Mucosa of rectum (tissue), 2 donors: Measurements from ENCODE around the gene BACE2.

Source experiments
- H3K27ac ChIP-seq, 2 donors: one replicate each; pipeline ENCODE4 v1.7.0; 2013; ENCODE audit warnings: inconsistent platforms in 2 of 2, low read depth in 2 of 2, low read length in 2 of 2
- H3K27me3 ChIP-seq, 2 donors: one replicate each; pipeline ENCODE4 v1.7.0; 2013; ENCODE audit warnings: low read length in 2 of 2; ENCODE audit not compliant: control insufficient read depth in 2 of 2, insufficient read depth in 2 of 2
- H3K36me3 ChIP-seq, 2 donors: one replicate each; pipeline ENCODE4 v1.7.0; 2013; ENCODE audit warnings: low read length in 2 of 2; ENCODE audit not compliant: control insufficient read depth in 2 of 2, insufficient read depth in 2 of 2
- H3K4me1 ChIP-seq, 2 donors: one replicate each; pipeline ENCODE4 v1.7.0; 2013; ENCODE audit warnings: low read length in 2 of 2, mild to moderate bottlenecking in 1 of 2; ENCODE audit not compliant: control insufficient read depth in 2 of 2, insufficient read depth in 2 of 2
- H3K4me3 ChIP-seq, 2 donors: one replicate each; pipeline ENCODE4 v1.7.0; 2013; ENCODE audit warnings: low read length in 2 of 2
- H3K9ac ChIP-seq, 2 donors: one replicate each; pipeline ENCODE4 v1.7.0; 2013; ENCODE audit warnings: low read length in 2 of 2, low read depth in 1 of 2, mild to moderate bottlenecking in 1 of 2
- H3K9me3 ChIP-seq, 2 donors: one replicate each; pipeline ENCODE4 v1.7.0; 2013; ENCODE audit warnings: low read length in 2 of 2; ENCODE audit not compliant: control insufficient read depth in 2 of 2
- donor health status: healthy.
- donor health status: Normal muscosa, but diverticular disease.

The BACE2 gene

DNA sequence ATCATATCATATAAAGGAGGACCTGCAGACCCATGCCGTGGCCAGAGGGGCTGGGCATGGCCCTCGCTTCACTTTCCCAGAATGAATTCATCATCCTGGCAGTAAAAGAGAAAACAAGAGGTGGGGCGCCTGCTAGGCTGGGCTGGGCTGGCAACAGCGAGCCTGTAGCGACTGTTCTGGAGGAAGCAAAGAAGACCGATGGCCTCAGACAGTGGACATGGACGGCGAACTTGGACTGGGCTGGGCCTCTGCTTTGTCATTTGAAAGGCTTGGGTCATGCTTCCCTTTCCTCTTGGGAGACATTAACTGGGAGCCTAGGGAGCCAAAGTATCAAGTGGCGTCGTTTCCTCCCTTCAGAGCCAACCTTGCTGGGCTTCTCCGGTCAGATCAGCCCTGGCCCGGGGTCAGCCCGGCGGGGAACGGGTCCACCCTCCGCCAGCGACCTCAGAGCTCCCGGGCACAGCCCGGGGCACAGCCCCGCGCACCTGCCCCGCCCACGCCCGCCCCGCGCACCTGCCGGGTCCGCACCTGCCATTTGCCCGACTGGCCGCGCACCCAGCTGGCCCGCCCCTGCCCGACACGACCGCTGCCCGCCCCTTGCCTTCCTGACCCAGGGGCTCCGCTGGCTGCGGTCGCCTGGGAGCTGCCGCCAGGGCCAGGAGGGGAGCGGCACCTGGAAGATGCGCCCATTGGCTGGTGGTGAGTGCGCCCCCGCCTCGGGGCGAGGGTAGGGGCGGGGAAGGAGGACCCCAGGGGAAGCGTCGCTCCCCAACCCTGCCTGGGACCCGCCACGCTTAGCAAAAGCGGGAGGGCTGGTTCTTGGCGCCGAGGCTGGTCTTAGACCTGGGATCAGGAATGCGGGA, 148.5 kb downstream of the BACE2 start, which contains the start of gene FAM3B:
FAM3B (plus strand) TSS at position 602 of the 863 bp plus-strand sequence; CDS start at position 681, 79 bp downstream.
- H3K36me3 ChIP-seq, result no peaks in the 10 kb centered on the region
- H3K9me3 ChIP-seq, result no peaks in the 10 kb centered on the region
- H3K4me3 ChIP-seq, result peak within 1 kb of the TSS in 1 of 2 donors; percentile 50
- H3K27me3 ChIP-seq, result peaks cover 26 to 70% of the 10 kb centered on the region in 2 donors
- no peak within 1 kb of the TSS for H3K27ac ChIP-seq
- H3K4me1 ChIP-seq, result peaks cover 0 to 3% of the 10 kb centered on the region in 2 donors
- no peak within 1 kb of the TSS for H3K9ac ChIP-seq

DNA sequence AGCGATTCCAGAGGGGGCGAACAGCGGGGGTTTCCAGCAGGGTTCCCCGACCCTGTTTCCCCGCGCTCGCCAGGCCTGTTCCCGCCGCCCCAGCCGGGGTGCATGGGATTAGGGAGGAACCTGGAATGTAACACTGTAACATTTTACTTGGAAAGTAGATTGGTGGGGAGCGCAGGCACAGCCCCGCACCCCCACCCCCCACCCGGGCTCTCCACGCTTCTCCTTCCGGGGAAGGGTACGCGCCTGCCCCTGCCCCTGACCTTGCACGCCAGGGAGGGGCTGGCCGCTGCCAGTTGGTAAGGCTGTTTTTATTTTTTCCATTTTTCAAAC, 149.1 kb downstream of the BACE2 start:
- Histone ChIP-seq H3K36me3 (no peaks in the 10 kb centered on the region), H3K9ac (no peak overlapping the region), H3K4me3 (no peak overlapping the region), H3K27ac (no peak overlapping the region), H3K9me3 (no peaks in the 10 kb centered on the region), H3K4me1 (peaks cover 0 to 3% of the 10 kb centered on the region in 2 donors), H3K27me3 (peaks cover 26 to 67% of the 10 kb centered on the region in 2 donors)

DNA sequence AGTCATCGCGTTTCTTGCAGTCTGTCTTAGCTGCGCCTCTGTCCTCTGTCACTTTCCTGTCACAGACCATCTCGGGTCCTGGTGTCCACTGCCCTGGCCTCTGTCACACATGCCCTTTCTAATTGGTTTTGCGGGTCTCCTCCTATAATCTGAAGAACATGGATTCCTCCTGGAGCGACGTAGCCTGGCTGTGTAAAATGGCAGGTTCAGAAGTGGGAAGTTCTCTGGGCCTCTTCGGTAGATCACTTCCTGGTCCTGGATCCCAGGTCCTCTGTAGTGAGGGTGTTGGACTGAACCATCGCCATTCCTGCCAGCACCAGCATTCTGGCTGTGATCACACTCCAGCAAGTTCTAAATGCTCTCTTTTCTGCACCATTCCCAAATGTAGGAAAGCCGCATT, 149.5 kb downstream of the BACE2 start:
- H3K9me3 ChIP-seq, result no peaks in the 10 kb centered on the region
- H3K27me3 ChIP-seq, result peaks cover 26 to 64% of the 10 kb centered on the region in 2 donors
- no peaks in the 10 kb centered on the region for H3K36me3 ChIP-seq
- no peak overlapping the region for H3K4me3 ChIP-seq
- H3K4me1 ChIP-seq, result peaks cover 0 to 3% of the 10 kb centered on the region in 2 donors
- no peak overlapping the region for H3K9ac ChIP-seq
- H3K27ac ChIP-seq, result no peak overlapping the region

DNA sequence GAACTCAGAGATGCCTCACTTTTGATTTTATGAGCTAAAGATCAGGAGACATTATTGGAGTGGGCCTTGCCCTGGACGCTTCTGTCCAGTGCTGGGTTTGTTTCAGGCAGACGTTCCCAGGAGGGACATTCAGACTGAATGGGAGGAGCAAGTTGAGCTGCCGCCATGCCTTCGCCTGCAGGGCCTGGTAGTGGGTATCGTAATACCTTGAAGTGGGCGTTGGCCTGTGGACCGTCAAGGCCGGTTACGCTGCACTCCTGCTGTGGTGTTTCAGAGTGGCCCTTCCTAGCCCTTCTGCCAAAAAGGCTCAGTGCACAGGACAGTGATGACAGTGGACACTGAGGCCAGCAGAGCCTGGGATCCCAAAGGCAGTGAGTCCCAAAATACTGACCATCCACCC, 150.3 kb downstream of the BACE2 start:
- Histone ChIP-seq H3K27ac (no peak overlapping the region), H3K9me3 (no peaks in the 10 kb centered on the region), H3K9ac (no peak overlapping the region), H3K4me3 (no peak overlapping the region), H3K4me1 (peaks cover 0 to 3% of the 10 kb centered on the region in 2 donors), H3K27me3 (peaks cover 22 to 66% of the 10 kb centered on the region in 2 donors), H3K36me3 (no peaks in the 10 kb centered on the region)

DNA sequence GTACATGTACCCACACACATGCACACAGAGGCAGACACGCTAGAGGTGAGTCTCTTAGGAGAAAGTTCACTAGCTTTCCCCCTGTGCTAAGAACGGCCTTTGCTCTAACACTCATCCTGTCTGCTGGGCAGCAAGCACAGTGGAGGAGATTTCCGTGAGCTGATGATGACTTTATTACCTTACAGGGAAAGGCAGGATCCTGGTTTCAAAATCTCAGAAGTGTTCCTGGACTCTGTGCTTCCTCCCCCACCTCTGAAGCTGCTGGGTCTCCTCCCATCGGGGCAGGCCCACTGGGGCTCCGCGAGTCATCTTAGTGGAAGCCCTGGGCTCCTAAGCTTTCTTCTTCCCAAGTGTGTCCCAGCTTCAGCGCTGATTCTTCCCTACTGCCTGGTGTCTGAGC, 151.3 kb downstream of the BACE2 start:
- no peaks in the 10 kb centered on the region for H3K36me3 ChIP-seq
- peaks cover 22 to 70% of the 10 kb centered on the region in 2 donors for H3K27me3 ChIP-seq
- H3K9ac ChIP-seq, result no peak overlapping the region
- H3K4me1 ChIP-seq, result peaks cover 0 to 3% of the 10 kb centered on the region in 2 donors
- H3K4me3 ChIP-seq, result no peak overlapping the region
- H3K9me3 ChIP-seq, result no peaks in the 10 kb centered on the region
- no peak overlapping the region for H3K27ac ChIP-seq

DNA sequence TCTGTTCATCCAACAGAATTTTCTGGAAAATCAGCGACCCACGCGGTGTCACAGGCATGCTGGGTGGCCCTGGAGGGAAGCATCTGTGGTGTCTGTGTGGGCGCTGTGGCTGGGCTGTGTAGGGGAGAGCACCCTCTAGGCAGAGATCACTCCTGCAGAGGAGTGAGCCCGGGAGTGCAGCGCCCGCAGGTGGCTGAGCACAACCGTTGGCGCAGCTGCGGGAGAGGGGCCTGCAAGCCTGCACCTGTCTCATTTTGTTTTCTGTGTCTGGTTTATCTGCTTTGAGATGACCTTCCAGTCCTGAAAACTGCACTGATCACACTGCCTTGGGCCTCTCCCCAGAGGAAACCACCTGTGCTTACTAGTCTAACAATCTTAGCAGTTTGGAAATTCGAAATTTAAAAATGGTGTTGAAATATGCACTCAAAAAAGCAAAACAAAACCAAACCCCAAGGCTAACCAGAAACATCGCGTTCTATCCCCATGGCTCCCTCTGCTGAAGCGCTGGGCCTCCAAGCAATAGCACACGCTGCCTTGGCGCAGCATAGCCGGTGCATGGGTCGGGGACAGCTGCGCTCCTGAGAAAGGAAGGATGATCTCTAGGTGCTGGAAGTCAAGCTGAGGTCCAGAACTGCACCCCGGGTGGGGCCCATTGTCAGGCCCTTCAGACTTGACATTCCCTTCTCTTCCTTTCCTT, 153.4 kb downstream of the BACE2 start:
- no peak overlapping the region for H3K4me3 ChIP-seq
- H3K4me1 ChIP-seq, result peaks cover 0 to under 1% of the 10 kb centered on the region in 2 donors
- H3K9ac ChIP-seq, result no peak overlapping the region
- H3K9me3 ChIP-seq, result no peaks in the 10 kb centered on the region
- no peak overlapping the region for H3K27ac ChIP-seq
- peaks cover 12 to 51% of the 10 kb centered on the region in 2 donors for H3K27me3 ChIP-seq
- no peaks in the 10 kb centered on the region for H3K36me3 ChIP-seq

DNA sequence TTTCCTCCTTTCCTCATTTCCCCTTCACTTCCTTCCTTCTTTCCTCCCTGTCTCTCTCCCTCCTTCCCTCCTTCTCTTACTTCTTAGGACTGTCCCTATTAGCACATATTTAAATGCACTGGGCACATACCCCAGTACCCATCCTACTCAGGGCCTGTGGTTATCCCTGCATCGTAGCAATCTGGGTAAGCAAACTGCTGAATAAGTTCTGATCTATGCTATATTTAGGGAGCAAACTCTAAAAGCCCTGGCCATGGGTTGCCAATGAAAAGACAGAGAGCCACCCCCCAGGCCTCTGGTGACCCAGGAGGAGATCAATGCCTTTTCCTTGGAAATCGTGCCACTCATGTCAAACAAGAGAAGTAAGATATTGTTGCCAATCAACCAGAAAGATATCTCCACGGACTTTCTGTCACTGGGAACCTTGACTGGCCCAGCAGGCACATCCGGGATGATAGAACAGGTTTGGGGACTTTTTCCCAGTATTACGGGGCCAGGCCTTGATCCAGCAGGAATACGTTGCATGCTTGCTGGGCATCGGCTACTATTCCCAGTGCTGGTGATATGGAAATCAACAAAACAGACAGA, 154.0 kb downstream of the BACE2 start:
- H3K4me1 ChIP-seq, result no peaks in the 10 kb centered on the region
- no peak overlapping the region for H3K27ac ChIP-seq
- H3K9me3 ChIP-seq, result no peaks in the 10 kb centered on the region
- H3K4me3 ChIP-seq, result no peak overlapping the region
- peaks cover 9 to 48% of the 10 kb centered on the region in 2 donors for H3K27me3 ChIP-seq
- no peaks in the 10 kb centered on the region for H3K36me3 ChIP-seq
- no peak overlapping the region for H3K9ac ChIP-seq

DNA sequence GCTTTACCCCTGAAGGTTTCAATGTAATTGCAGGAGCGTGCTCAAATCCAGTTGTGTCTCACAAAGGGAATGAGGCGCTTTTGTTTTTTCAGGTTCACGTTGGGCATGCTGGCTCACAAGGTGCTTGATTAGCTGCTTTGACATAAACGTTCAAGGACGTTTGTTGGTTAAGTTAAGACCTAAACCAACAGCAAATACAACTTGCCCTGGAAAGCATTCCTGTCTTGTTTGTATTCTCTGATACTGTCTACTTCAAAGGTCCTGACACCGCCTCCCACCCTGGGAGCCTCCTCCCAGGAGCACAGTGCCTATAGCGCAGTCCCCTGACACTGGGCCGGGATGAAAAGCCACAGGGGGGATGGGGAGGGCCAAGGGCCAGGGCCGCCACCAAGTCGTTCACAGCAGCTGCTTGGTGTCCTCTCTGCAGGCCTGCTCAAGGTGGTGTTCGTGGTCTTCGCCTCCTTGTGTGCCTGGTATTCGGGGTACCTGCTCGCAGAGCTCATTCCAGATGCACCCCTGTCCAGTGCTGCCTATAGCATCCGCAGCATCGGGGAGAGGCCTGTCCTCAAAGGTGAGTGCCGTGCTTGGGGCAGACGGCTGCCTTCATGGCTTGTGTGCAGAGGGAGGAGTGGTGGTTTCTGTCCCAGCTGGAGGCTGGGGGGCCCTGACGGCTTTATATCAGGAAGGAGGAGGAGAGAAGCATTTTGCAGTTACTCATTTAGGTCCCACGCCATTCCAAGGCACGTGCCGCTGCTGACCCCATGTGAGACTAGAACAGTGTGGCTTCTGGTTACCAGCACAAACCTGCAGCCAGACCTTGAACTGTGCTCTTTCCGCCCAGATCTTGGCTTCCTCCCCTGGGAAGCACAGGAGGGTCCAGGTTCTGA, 154.8 kb downstream of the BACE2 start:
- Histone ChIP-seq H3K4me3 (no peak overlapping the region), H3K27me3 (peaks cover 6 to 40% of the 10 kb centered on the region in 2 donors), H3K9ac (no peak overlapping the region), H3K9me3 (no peaks in the 10 kb centered on the region), H3K27ac (no peak overlapping the region), H3K4me1 (no peaks in the 10 kb centered on the region), H3K36me3 (no peaks in the 10 kb centered on the region)

DNA sequence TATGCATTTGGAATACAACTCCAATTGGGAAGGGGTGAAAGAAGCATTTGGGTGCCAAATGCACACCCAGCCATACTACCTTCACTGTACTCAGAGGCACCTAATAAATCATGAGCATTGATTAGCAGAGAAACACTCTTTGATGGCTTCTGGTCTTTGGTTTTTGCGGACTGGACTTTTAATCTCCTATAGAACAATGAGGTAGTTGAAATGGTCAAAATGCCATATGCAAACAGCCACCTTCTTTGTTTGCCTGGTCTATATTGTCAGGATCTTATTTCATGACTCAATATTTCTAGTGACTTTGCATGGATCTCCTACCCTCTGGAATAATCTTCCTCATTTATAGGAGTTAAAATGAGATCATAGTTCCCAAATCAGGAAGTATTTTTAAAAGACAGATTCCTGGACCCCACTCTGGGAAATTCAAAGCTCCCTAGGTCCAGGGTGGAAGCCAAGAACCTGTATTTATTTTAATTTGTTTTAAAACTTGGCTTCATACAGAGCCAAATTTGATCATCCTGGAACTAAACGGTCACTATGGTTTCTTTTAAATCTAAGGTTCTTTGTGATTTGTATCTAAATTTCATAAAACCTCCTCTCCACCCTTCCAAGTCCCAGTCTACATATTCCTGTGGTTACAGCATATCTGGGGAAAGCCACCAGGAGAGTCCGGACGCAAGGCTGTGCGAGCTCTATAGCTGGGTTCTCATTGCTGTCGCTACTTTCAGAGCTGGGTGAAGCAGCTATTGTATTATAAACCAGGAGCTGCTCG, 157.4 kb downstream of the BACE2 start:
- H3K4me3 ChIP-seq, result no peak overlapping the region
- no peaks in the 10 kb centered on the region for H3K9me3 ChIP-seq
- H3K27ac ChIP-seq, result no peak overlapping the region
- H3K4me1 ChIP-seq, result no peaks in the 10 kb centered on the region
- no peaks in the 10 kb centered on the region for H3K36me3 ChIP-seq
- peaks cover 0 to 23% of the 10 kb centered on the region in 2 donors for H3K27me3 ChIP-seq
- no peak overlapping the region for H3K9ac ChIP-seq
